GM18951 (cell line): Measurements from ENCODE around the gene LSS.
"Not testable (repeated sequence)": the region's sequence is repeated elsewhere in the genome, so short reads cannot be mapped to it uniquely, and the experiment has no call there.

Experiments used
- POLR2A ChIP-seq: IDR thresholded peaks from 4 replicates; pipeline ENCODE4 v1.6.1; 2011; ENCODE audit warnings: mild to moderate bottlenecking; ENCODE audit not compliant: insufficient read length, insufficient read depth; ENCODE audit errors: extremely low read depth
- in situ Hi-C: fragments of 300-500 bp; cut with MboI; formaldehyde crosslinking; loops from one replicate; pipeline ENCODE4 v1.12.0; 2022; ENCODE audit warnings: low sequenced_read_pairs, mixed read lengths, inconsistent platforms; ENCODE audit not compliant: unreplicated experiment

The LSS gene

GRCh38 chr21:46154955-46155513, 73.5 kb downstream of the LSS start:
- no peak for TF ChIP-seq POLR2A
- in situ Hi-C loops, result no loop called here

DNA sequence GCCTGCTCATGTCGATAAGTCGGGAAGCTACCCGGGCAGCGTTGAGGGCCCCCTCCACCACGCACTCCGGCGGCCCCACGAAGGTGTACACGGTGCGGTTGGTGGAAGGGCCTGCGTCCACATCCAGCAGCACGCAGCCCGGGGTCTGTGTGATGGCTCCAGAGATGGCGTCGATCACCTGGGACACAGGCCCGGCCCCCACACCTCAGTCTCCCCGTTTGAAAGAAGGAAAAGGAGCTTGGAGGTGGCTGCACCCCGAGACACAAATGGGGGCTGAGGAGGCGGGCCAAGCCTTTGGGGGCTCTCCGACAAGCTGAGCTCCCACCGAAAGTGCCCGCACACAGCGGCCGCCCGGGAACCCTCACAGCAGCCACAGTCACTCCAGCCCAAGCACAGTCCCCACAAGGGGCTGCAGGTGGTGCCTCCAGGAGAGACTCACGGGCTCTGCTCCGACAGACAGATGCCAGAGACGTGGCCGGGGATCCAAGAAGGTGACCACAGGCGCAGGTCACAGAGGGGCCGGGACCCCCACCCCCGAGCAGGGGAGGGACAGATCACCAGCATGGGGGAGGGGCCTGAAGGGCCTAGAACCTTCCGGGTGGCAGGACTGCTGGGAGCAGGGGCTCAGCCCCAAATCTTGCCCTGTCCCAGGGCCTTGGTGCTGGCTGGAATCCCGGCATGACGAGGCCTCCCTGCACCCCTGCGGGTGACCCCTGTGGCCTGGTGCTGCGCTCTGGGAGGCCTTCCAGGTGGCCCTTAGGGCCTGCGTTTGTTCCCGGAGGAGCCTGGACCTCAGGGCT, 74.2 kb downstream of the LSS start:
- in situ Hi-C loops, result no loop called here
- no peak for TF ChIP-seq POLR2A

DNA sequence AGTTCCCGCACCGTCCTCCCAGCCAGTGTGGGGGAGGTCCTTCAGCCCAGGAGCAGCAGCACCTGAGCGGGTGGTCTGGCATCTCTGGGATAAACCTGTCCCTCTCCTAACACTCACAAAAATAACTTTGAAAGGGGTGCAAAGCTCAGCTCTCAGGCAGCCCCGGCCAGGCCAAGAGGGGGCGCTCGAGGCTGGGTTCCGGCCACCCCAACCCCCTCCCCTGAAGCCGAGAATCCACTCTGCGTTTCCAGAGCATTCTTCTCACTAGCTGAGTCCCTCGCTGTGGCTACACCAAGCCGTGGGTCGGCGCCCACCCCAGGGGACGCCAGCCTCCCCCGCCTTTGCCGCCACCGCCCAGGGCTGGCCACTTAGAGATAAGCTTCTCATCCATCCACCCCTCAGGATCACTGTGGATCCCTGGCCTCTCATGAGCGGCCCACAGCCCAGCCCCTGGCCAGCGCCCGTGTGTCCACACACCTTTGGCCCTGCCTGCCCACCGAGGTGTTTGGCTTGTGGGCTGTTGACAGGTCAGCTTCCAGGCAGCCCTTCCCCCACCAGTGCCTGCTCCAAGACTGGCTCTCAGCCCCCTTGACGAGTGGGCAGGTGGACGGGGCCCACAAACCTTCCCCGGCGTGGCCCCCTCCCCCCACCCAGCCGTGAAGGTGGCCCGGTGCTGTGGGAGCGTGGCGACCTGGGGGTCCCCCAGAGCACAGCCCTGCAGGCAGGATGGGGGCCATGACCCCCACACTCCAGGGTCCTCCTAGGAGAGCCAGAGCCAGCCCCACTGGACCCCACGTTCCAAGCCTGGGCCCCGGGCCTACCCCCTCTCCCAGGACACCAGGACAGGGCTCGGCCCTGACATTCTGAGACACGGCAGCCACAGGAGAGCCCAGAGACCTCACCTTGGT, 75.1 kb downstream of the LSS start:
- TF ChIP-seq POLR2A, result no peak
- in situ Hi-C loops, result no loop called here

DNA sequence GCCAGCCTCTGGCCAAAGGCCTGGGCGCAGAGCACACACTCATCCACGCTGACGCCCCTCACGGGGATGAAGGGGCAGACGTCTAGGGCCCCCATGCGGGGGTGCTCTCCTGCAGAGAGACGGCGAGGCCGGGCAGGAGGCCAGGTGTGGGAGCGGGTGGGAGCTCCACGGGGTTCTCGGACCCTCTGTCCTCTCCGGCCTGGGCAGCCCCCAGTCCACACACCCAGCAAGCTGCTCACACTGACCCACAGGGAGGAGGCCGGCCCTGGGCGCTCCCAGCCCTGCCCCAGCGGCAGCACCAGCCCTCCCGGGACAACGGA, 75.7 kb downstream of the LSS start:
- in situ Hi-C loops, result no loop called here
- no peak for TF ChIP-seq POLR2A

DNA sequence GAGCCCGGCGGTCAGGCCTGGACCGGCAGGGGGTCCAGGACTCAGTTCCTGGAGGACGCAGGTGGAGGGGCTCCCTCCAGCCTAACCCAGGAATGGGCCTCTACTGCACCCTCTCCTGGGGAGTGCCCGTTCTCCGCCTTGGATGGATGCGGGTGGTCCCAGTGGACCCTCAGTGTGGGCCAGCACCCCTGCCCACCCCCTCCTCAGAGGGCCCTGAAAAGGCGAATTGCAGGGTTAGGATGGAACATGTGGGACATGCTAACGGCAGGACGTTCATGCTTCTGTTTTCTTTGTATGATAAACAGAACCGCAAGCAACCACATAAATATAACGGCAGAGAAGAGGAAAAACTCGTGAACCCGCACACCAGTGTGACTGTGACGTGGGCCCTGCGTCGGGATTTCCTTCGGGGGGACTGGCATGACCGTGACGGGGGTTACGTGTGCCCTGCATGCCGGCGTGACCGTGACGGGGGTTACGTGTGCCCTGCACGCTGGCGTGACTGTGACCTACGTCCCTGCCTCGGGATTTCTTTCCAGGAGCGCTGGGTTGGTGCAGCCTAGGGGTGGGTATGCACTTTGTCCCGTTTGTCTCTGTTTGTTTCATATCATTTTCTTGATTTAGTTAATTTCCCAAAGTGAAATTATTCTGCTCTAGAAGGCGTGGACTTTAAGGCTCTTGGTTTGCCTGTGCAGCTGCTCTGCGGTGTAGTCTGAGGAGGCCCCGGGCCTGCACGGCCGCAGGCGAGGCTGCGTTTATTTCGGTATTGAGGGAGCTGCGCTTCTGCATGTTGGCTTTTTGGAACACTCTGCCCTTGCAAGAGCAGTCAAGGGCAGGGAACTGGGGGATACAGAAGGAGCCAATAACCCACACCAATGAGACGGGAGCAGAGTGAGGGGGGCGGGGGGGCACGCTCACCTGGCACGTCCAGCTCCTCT, 76.3 kb downstream of the LSS start:
- in situ Hi-C loops, result no loop called here

GRCh38 chr21:46151261-46151988, 77.1 kb downstream of the LSS start:
- in situ Hi-C loops, result no loop called here
- TF ChIP-seq POLR2A, result no peak

More for the DNA sequence above, 76.3 kb downstream of the LSS start:
- TF ChIP-seq POLR2A, result no peak

GRCh38 chr21:46150491-46151121, 78.0 kb downstream of the LSS start:
- TF ChIP-seq POLR2A, result no peak
- in situ Hi-C loops, result no loop called here

GRCh38 chr21:46150073-46150472, 78.5 kb downstream of the LSS start:
- in situ Hi-C loops, result no loop called here
- TF ChIP-seq POLR2A, result no peak

GRCh38 chr21:46149205-46149901, 79.2 kb downstream of the LSS start:
- in situ Hi-C loops, result no loop called here
- no peak for TF ChIP-seq POLR2A

DNA sequence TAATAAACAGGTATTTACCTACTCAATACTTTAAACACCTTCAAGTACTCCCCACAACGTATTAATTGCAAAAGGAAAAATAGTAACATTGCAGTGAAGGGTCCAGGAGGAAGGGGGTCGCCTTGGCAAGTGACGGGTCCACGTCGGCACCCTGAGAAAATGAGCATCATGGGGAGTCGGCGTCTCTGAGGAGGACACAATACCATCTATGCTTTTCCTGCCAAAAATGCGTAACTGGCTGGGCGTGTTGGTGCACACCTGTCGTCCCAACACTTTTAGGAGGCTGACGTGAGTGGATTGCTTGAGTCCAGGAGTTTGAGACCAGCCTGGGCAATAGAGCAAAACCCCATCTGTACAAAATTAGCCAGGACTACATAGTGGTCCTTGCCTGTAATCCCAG, 80.5 kb downstream of the LSS start:
- in situ Hi-C loops, result no loop called here
- no peak for TF ChIP-seq POLR2A

GRCh38 chr21:46147429-46147828, 81.1 kb downstream of the LSS start:
- in situ Hi-C loops, result not testable (repeated sequence)
